ENCODE results near the gene SIGLEC14.
"Not testable (repeated sequence)": the region's sequence is repeated elsewhere in the genome, so short reads cannot be mapped to it uniquely, and the experiment has no call there.

The SIGLEC14 gene

GRCh38 chr19:51668216-51668615 is 21.6 kb upstream of the SIGLEC14 start:
- DNase-seq = no peak

GRCh38 chr19:51664997-51665396 is 18.4 kb upstream of the SIGLEC14 start:
- no peak for DNase-seq

- no peak for DNase-seq
Measured at GRCh38 chr19:51664131-51664530, 17.5 kb upstream of the SIGLEC14 start.

- no peak for DNase-seq
Measured at GRCh38 chr19:51663650-51664049, 17.0 kb upstream of the SIGLEC14 start.

- DNase-seq = peak; percentile 82
Measured at GRCh38 chr19:51660975-51661600, 14.5 kb upstream of the SIGLEC14 start.

GRCh38 chr19:51654783-51655182 is 8.2 kb upstream of the SIGLEC14 start:
- no peak for DNase-seq

- DNase-seq = no peak
Measured at GRCh38 chr19:51653162-51653561, 6.5 kb upstream of the SIGLEC14 start.

GRCh38 chr19:51652266-51652665 is 5.6 kb upstream of the SIGLEC14 start:
- DNase-seq = no peak

DNA sequence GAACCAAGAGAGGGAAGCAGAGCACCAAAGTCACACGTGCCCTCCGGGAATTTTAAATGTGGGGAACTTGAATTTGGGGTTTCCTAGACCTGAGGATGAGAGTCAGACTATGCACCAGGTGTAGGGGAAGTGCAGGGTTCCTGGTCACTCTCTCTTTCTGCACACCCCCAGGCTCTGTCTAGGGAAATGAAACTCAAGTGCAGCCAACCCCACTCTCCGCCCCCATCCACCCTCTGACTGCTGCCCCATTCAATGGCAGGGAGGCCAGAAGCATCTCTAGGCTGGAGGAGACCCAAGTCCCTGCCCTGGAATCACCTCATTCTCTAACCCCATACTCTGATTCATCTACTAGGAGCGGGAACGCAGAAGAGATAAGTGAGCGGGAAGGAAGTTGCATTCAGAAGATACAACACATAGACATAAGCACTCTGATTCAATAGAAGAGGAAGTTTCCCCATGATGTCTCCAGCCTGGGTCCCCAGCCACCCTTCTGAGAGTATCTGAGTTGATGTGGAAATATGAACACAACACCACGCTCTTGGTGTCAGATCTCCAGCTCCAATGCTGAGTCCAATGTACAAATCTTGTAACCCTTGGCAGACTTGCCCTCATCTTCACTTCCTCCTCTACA is 4.7 kb upstream of the SIGLEC14 start:
- DNase-seq = no peak

GRCh38 chr19:51647318-51647717 is 693 bp upstream of the SIGLEC14 start:
- DNase-seq = no peak

DNA sequence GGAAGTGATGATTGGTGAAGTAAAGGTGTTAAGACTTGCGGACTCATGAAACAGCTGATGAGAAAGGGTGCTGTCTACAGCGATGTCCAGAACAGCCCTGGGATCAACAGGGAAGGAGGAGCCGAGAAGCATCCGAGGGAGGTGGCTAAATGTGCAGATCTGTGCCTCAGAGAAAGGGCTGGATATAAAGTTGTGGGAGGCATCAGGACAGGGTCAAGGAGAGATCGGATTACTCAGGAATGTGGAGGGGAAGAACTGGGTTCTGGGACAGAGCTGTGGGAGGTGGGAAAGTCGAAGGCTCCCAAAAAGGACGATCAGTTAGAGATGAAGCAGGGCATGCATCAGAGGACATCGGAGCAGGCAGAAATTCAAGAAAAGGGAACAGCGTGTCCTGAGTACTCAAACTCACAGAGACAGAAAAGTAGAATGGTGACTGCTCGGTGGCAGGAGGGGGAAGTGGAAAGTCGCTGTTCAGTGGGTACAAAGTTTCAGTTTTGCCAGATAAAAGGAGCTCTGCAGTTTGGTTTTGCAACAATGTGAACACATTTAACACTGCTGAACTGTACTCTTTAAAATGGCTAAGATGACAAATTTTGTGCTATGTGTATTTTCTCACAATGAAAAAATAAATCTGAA is 1.9 kb downstream of the SIGLEC14 start:
- no peak for DNase-seq

DNA sequence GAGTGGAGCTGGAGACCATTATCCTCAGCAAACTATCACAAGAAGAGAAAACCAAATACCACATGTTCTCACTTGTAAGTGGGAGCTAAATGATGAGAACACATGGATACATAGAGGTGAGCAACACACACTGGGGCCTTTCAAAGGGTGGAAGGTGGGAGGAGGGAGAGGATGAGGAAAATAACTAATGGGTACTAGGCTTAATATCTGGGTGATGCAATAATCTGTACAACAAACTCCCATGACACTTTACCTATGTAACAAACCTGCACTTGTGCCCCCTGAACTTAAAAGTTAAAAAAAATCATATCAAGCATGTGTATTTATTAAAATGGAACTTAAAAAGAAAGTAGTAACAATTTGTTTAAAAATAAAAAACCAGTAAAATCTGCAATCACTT is 5.0 kb downstream of the SIGLEC14 start:
- DNase-seq = no peak

DNA sequence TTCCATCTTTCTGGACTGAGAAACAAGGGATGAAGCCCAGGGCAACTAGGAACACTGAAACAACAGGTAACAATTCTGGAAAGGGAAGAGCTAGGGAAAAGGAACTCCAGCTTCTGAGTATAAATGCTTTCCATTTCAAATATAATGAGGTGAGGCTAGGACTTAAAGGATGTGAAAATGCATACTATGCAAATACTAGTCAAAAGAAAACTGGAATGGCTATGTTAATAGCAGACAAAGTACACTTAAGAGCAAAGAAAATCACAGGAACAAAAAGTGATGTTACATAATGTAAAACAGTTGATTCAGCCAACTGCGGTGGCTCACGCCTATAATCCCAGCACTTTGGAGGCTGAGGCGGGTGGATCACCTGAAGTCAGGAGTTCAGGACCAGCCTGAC is 6.2 kb downstream of the SIGLEC14 start:
- no peak for DNase-seq

- DNase-seq = no peak
Measured at GRCh38 chr19:51639916-51640315, 6.7 kb downstream of the SIGLEC14 start.

DNA sequence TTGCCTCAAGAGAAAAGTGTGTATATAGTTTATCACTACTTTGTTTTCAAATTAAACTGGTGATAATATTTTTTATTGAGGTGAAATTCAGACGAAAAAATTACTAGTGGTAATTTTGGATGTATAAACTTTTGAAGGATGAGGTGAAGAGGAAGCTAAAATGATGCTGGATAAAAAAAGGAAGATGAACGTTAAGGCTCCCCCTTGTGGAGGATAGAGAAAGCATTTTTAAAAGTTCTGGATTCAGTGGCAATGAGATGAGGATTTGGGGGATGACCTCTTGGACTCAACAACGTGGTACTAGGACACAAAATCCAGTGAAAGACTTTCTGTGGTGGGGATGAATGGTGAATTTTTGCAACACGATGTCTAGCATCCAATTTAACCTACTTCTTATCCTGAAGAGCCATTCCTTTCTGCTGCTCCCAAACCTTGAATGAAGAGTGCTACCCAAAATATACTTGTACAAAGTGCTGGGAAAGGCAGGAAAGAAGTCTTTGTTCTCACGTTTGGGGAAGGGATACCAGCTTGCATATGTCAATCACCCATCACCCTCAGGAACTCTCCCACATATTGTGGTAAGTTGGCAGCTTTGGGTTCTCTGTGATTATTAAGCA is 9.2 kb downstream of the SIGLEC14 start:
- no peak for DNase-seq

- no peak for DNase-seq
Measured at GRCh38 chr19:51632126-51632525, 14.5 kb downstream of the SIGLEC14 start.

DNA sequence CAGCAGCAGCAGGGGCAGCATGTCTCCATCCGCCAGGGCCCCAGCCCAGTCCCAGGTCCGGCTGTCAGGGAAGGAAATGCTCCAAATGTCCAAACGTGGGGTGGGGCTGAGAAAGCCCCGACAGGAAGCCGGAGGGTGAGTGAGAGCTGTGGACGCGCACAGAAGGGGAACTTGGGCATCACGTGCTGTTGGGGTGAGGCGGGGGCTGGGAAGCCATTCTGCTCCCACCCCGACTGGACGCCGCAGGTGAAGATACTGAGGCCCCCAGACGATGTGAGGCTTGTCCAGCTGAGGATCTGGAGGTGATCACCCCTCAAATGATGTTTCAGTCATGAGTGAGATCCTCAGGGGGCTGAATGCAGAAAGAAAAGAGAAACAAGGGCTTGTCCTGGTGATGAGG is 16.3 kb downstream of the SIGLEC14 start, which contains the start of gene SIGLEC5:
TSS of gene SIGLEC5 (minus strand) at position 87 of the 400 bp plus-strand sequence. CDS start at position 21, 66 bp downstream.
- not testable (repeated sequence) for DNase-seq

DNA sequence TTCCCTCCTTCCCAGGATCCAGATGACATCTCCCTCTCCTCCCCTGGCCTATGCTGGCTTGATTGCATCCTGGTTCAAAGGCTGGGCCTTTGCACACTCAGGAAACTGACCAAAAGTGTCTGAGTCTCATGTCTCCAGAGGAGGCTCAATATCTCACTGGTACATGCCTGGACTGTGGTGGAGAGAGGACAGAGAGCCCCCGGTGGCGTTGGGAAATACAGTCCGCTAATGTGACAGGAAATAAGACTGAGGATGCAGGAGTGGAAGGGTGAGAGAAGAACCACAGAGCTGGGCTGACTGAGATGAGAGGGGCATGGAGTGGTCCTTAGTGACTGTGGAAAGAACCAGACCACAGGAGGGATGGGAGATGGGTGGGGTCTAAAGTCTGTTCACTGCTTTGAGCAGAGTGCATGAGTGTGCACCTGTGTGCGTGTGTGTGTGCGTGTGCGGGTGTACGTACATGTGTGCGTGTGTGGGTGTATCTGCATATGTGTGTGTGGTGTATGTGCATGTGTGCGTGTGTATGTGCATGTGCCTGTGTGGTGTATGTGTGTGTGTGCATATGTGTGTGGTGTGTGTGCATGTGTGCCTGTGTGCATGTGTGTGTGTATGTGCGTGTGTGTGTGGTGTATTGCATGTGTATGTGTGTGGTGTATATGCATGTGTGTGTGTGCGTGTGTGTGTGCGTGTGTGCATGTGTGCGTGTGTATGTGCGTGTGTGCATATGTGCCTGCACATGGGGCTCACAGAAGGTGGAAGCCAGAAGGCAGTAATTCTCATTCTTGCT is 18.3 kb downstream of the SIGLEC14 start:
- no peak for DNase-seq

- DNase-seq = no peak
Measured at GRCh38 chr19:51627491-51628138, 19.0 kb downstream of the SIGLEC14 start.

- no peak for DNase-seq
Measured at GRCh38 chr19:51626675-51627074, 19.9 kb downstream of the SIGLEC14 start.

GRCh38 chr19:51621178-51621577 is 25.4 kb downstream of the SIGLEC14 start:
- no peak for DNase-seq

DNA sequence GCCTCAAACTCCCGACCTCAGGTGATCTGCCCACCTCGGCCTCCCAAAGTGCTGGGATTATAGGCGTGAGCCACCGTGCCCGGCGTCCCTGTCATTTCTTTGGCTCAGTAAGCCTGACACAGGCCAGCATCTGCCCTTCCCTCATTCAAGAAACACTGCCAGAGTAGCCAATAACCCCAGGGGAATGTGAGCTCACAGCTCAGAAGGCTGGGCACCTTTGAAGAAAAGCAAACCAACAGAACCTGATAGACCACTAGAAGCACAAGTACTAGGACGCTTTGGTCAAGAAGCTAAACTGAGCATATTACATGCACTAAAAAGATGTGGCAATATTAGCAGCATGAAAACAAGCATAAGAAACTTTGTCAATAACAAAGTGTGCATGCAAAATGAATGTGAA is 30.6 kb downstream of the SIGLEC14 start:
- DNase-seq = no peak

DNA sequence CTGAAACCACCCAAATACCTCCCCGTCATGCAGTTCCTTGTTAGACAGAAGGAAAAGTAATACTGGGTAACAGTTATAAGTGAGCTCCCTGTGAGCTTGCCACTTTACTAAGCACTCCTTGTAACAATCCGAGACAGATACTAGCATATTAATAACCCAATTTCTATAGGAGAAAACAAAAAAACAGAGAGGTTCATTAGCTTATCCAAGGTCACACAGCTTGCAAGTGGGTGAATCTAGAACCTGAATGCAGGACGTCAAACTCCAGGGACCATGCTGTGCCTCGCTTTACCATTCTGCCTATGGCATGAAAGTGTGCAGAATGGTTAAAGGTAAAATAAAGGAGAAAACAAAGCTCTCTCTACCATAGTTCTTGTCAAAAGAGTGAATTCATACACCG is 31.8 kb downstream of the SIGLEC14 start:
- no peak for DNase-seq

Data from NCI-H69 (cell line).